RPMI7951 (cell line): ENCODE results near the gene HOXC5. TPM values are rescaled to one million over a fixed set of nuclear protein-coding genes. Genes with fewer than 3 reads are reported as not detected.

Experiments used
- DNase-seq: peaks from one replicate; pipeline ENCODE4 v3.0.0-alpha.2; 2012; ENCODE audit warnings: low read depth
- total RNA-seq: library from RNA; depleted of rRNA; stranded (reverse); fragments of >200 nt; shearing (Covaris generic); gene quantifications from 2 replicates; pipeline ENCODE4 v1.2.3, GENCODE V29; 2014

HOXC5 gene
- total RNA-seq, 1 experiment from 2014 or later: 2.0 TPM

- no peak for DNase-seq
Observed at GRCh38 chr12:54006559-54007220, 26.2 kb upstream of the HOXC5 start.

GRCh38 chr12:54007538-54008259 is 25.2 kb upstream of the HOXC5 start:
- no peak for DNase-seq

GRCh38 chr12:54008260-54008552 is 24.6 kb upstream of the HOXC5 start:
- DNase-seq: no peak

- peak; percentile 35 for DNase-seq
Observed at GRCh38 chr12:54009171-54010052, 23.4 kb upstream of the HOXC5 start.

GRCh38 chr12:54010053-54010971 is 22.5 kb upstream of the HOXC5 start:
- no peak for DNase-seq

GRCh38 chr12:54010972-54011664 is 21.7 kb upstream of the HOXC5 start:
- DNase-seq: no peak

- no peak for DNase-seq
Observed at GRCh38 chr12:54011665-54012532, 21.0 kb upstream of the HOXC5 start.

- DNase-seq: no peak
Observed at GRCh38 chr12:54012631-54013409, 20.0 kb upstream of the HOXC5 start.

- DNase-seq: no peak
Observed at GRCh38 chr12:54014377-54015017, 18.4 kb upstream of the HOXC5 start.

- no peak for DNase-seq
Observed at GRCh38 chr12:54015018-54015931, 17.6 kb upstream of the HOXC5 start.

GRCh38 chr12:54016051-54016450 is 16.8 kb upstream of the HOXC5 start:
- no peak for DNase-seq

- DNase-seq: peak; percentile 90
Observed at GRCh38 chr12:54016478-54016964, 16.3 kb upstream of the HOXC5 start.

- peak; percentile 50 for DNase-seq
Observed at GRCh38 chr12:54017027-54017788, 15.6 kb upstream of the HOXC5 start.

GRCh38 chr12:54017878-54018467 is 14.9 kb upstream of the HOXC5 start:
- peak; percentile 94 for DNase-seq

GRCh38 chr12:54018468-54018984 is 14.3 kb upstream of the HOXC5 start:
- DNase-seq: peak; percentile 47
